Keratinocyte (primary cell): ENCODE measurements around the gene SERPINA4. TPM values are rescaled to one million over a fixed set of nuclear protein-coding genes. Genes with fewer than 3 reads are reported as not detected.

Source experiments
- DNase-seq: peaks from one replicate; pipeline ENCODE4 v3.0.0-alpha.2; 2011; ENCODE audit warnings: low read depth, missing footprints, low spot score
- FAIRE-seq: peaks from 2 replicates; lab custom pipeline; 2011; peaks lifted over from hg19 to GRCh38; lab: Jason Lieb, UNC
- H2AFZ ChIP-seq: 2 replicates; pipeline ENCODE4 v1.6.0; 2012; ENCODE audit warnings: low read length, control low read depth, inconsistent platforms; ENCODE audit not compliant: control insufficient read depth
- H3K27ac ChIP-seq: 2 replicates; pipeline ENCODE4 v1.5.1; 2011; ENCODE audit warnings: low read length; ENCODE audit not compliant: control insufficient read depth, insufficient read depth
- H3K27me3 ChIP-seq: 3 replicates; pipeline ENCODE4 v1.6.0; 2011; ENCODE audit warnings: low read length; ENCODE audit not compliant: control insufficient read depth, insufficient read depth; ENCODE audit errors: extremely low read depth
- H3K36me3 ChIP-seq, 2 experiments: 2 replicates in 1 of 2; 3 replicates in 1 of 2; pipeline ENCODE4 v1.5.1; 2011; ENCODE audit warnings: low read length in 2 of 2, mild to moderate bottlenecking in 1 of 2; ENCODE audit not compliant: control insufficient read depth in 2 of 2, insufficient read depth in 2 of 2; ENCODE audit errors: extremely low read depth in 1 of 2
- H3K4me1 ChIP-seq: 3 replicates; pipeline ENCODE4 v1.5.1; 2011; ENCODE audit warnings: low read length; ENCODE audit not compliant: control insufficient read depth, insufficient read depth; ENCODE audit errors: extremely low read depth
- H3K4me2 ChIP-seq: 3 replicates; pipeline ENCODE4 v1.6.0; 2011; ENCODE audit warnings: low read depth, low read length; ENCODE audit not compliant: control insufficient read depth, insufficient read depth; ENCODE audit errors: extremely low read depth
- H3K4me3 ChIP-seq, 3 experiments: fragments of 200-600 bp in 1 of 3; sonication (generic) in 1 of 3; 2 replicates in 2 of 3; 3 replicates in 1 of 3; pipeline ENCODE4 v1.5.1; 2011 to 2016; ENCODE audit warnings: low read length in 3 of 3, mild to moderate bottlenecking in 3 of 3, control low read depth in 2 of 3, inconsistent platforms in 1 of 3, low read depth in 1 of 3, mixed read lengths in 1 of 3, mixed run types in 1 of 3, moderate library complexity in 1 of 3; ENCODE audit not compliant: control insufficient read depth in 2 of 3, insufficient read depth in 2 of 3; ENCODE audit errors: extremely low read depth in 1 of 3
- H3K79me2 ChIP-seq: 2 replicates; pipeline ENCODE4 v1.6.0; 2012; ENCODE audit warnings: low read length; ENCODE audit not compliant: control insufficient read depth, insufficient read depth
- H3K9ac ChIP-seq: 3 replicates; pipeline ENCODE4 v1.6.0; 2011; ENCODE audit warnings: low read length; ENCODE audit not compliant: control insufficient read depth, insufficient read depth; ENCODE audit errors: extremely low read depth
- H3K9me1 ChIP-seq: 3 replicates; pipeline ENCODE4 v1.6.0; 2011; ENCODE audit warnings: low read length; ENCODE audit not compliant: control insufficient read depth, insufficient read depth; ENCODE audit errors: extremely low read depth
- H3K9me3 ChIP-seq: 2 replicates; pipeline ENCODE4 v1.5.1; 2012; ENCODE audit warnings: low read depth, low read length; ENCODE audit not compliant: control insufficient read depth
- H4K20me1 ChIP-seq: 3 replicates; pipeline ENCODE4 v1.6.0; 2011; ENCODE audit warnings: low read length; ENCODE audit not compliant: control insufficient read depth, insufficient read depth; ENCODE audit errors: extremely low read depth
- CTCF ChIP-seq, 3 experiments: IDR thresholded peaks in 1 of 3; conservative IDR thresholded peaks in 1 of 3; optimal IDR thresholded peaks in 1 of 3; 2 replicates in 2 of 3; 3 replicates in 1 of 3; pipeline versions ENCODE3 to v1.5.1; 2011; ENCODE audit warnings: low read length in 3 of 3, mild to moderate bottlenecking in 3 of 3, moderate library complexity in 2 of 3, control low read depth in 1 of 3, inconsistent platforms in 1 of 3; ENCODE audit not compliant: insufficient read depth in 2 of 3; ENCODE audit errors: extremely low read depth in 1 of 3
- EZH2 ChIP-seq: IDR thresholded peaks from one replicate; pipeline ENCODE4 v1.6.1; 2012; ENCODE audit warnings: inconsistent platforms, mild to moderate bottlenecking, low read length, moderate library complexity
- dilution Hi-C: fragments of 300-500 bp; cut with MboI; formaldehyde crosslinking; loops from one replicate; pipeline ENCODE4 v1.7.0; 2020; ENCODE audit warnings: low sequenced_read_pairs; ENCODE audit not compliant: extremely low pct_ligation_motif_present
- polyA plus RNA-seq, 5 experiments: library from polyadenylated mRNA; depleted of rRNA in 3 of 5; stranded (reverse) in 3 of 5; stranded (forward) in 1 of 5; unstranded in 1 of 5; fragments of >200 nt; gene quantifications; 1 replicate in 1 of 5; 2 replicates in 3 of 5; 3 replicates in 1 of 5; pipeline versions ENCODE4 v1.2.1 to v1.2.3, GENCODE V29; 2011 to 2012; ENCODE audit warnings: missing spikeins in 2 of 5, low read depth in 1 of 5, low replicate concordance in 1 of 5

SERPINA4 gene
- polyA plus RNA-seq, 1 donor (not counting 4 experiments of a cell fraction or from before 2014, with no cell fraction given), result not detected

DNA sequence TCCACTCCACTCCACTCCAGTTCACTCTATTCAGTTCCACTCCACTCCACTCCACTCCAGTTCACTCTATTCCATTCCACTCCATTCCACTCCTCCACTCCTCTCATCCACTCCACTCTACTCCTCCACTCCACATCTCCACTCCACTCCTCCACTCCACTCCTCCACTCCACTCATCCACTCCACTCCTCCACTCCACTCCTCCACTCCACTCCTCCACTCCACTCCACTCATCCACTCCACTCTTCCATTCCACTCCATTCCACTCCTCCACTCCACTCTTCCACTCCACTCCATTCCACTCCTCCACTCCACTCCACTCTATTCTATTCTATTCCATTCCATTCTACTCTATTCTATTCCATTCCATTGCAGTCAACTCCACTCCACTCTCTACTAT, 29.8 kb downstream of the SERPINA4 start:
- H3K9ac ChIP-seq, result no peak overlapping the region
- DNase-seq, result no peak

GRCh38 chr14:94591871-94592270, 30.6 kb downstream of the SERPINA4 start:
- no peaks in the 10 kb centered on the region for H3K9me3 ChIP-seq
- no peak overlapping the region for H3K4me2 ChIP-seq
- no peaks in the 10 kb centered on the region for H3K79me2 ChIP-seq
- no peaks in the 10 kb centered on the region for H4K20me1 ChIP-seq
- dilution Hi-C loops, result no loop called here
- TF ChIP-seq EZH2 (no peak), CTCF (optimal IDR thresholded peaks at IDR 0.05 in 1 of 3, IDR thresholded peaks at IDR 0.05 in 1 of 3, conservative IDR thresholded peaks at IDR 0.05 in 1 of 3; ENCODE audit: extremely low read depth in 1 of 3, insufficient read depth in 2 of 3, low read length in 3 of 3) (no peak)
- H3K4me1 ChIP-seq, result no peaks in the 10 kb centered on the region
- H3K9ac ChIP-seq, result no peak overlapping the region
- H3K4me3 ChIP-seq, result no peak overlapping the region
- no peaks in the 10 kb centered on the region for H3K9me1 ChIP-seq
- H3K36me3 ChIP-seq, result no peaks in the 10 kb centered on the region
- no peak overlapping the region for H2AFZ ChIP-seq
- H3K27ac ChIP-seq, result no peak overlapping the region
- H3K27me3 ChIP-seq, result no peaks in the 10 kb centered on the region
- FAIRE-seq (no peak), DNase-seq (no peak)

More for the DNA sequence above, 29.8 kb downstream of the SERPINA4 start:
- Histone ChIP-seq H3K79me2 (no peaks in the 10 kb centered on the region), H3K36me3 (no peaks in the 10 kb centered on the region), H3K27me3 (no peaks in the 10 kb centered on the region), H3K4me3 (no peak overlapping the region), H3K4me2 (no peak overlapping the region), H3K4me1 (no peaks in the 10 kb centered on the region), H4K20me1 (no peaks in the 10 kb centered on the region), H2AFZ (no peak overlapping the region), H3K27ac (no peak overlapping the region), H3K9me3 (no peaks in the 10 kb centered on the region), H3K9me1 (no peaks in the 10 kb centered on the region)
- no peak for FAIRE-seq
- TF ChIP-seq CTCF (optimal IDR thresholded peaks at IDR 0.05 in 1 of 3, IDR thresholded peaks at IDR 0.05 in 1 of 3, conservative IDR thresholded peaks at IDR 0.05 in 1 of 3; ENCODE audit: extremely low read depth in 1 of 3, insufficient read depth in 2 of 3, low read length in 3 of 3) (no peak), EZH2 (no peak)
- dilution Hi-C loops, result no loop called here
